Neuronal stem cell (in vitro differentiated cells): ENCODE measurements around the gene PDE1C.
"Not testable (repeated sequence)": the region's sequence is repeated elsewhere in the genome, so short reads cannot be mapped to it uniquely, and the experiment has no call there.

ENCODE experiments used
- DNase-seq: peaks from one replicate; pipeline ENCODE4 v3.0.0-alpha.2; 2013; ENCODE audit warnings: low spot score
- H2AFZ ChIP-seq: one replicate; pipeline ENCODE4 v1.6.1; 2013; ENCODE audit warnings: mild to moderate bottlenecking, low read length, inconsistent platforms
- H2AK5ac ChIP-seq: 2 replicates; pipeline ENCODE4 v1.6.1; 2013; ENCODE audit warnings: low read depth, mild to moderate bottlenecking, inconsistent platforms, low read length, moderate library complexity, mixed read lengths
- H2BK120ac ChIP-seq: 2 replicates; pipeline ENCODE4 v1.6.1; 2013; ENCODE audit warnings: low read depth, mild to moderate bottlenecking, inconsistent platforms, low read length, moderate library complexity, mixed read lengths
- H2BK12ac ChIP-seq: one replicate; pipeline ENCODE4 v1.6.1; 2013; ENCODE audit warnings: low read length, inconsistent platforms
- H2BK15ac ChIP-seq: 2 replicates; pipeline ENCODE4 v1.6.1; 2013; ENCODE audit warnings: mild to moderate bottlenecking, low read length, inconsistent platforms, mixed read lengths
- H2BK5ac ChIP-seq: one replicate; pipeline ENCODE4 v1.6.1; 2013; ENCODE audit warnings: inconsistent platforms, mild to moderate bottlenecking, low read length, moderate library complexity
- H3K14ac ChIP-seq: one replicate; pipeline ENCODE4 v1.6.1; 2013; ENCODE audit warnings: low read length, inconsistent platforms
- H3K18ac ChIP-seq: 2 replicates; pipeline ENCODE4 v1.6.1; 2013; ENCODE audit warnings: low read length, inconsistent platforms
- H3K23ac ChIP-seq: 2 replicates; pipeline ENCODE4 v1.6.1; 2013; ENCODE audit warnings: low read depth, mild to moderate bottlenecking, mixed read lengths, low read length, inconsistent platforms; ENCODE audit not compliant: poor library complexity
- H3K27ac ChIP-seq: replicated peaks from 3 replicates; pipeline ENCODE4 v1.5.1; 2013; ENCODE audit warnings: low read length, inconsistent platforms
- H3K27me3 ChIP-seq, 3 experiments: 2 replicates each; pipeline ENCODE4 v1.6.1; 2013; ENCODE audit warnings: low read length in 3 of 3, mild to moderate bottlenecking in 2 of 3, inconsistent platforms in 1 of 3, low read depth in 1 of 3, mixed read lengths in 1 of 3, moderate library complexity in 1 of 3; ENCODE audit not compliant: control insufficient read depth in 3 of 3, insufficient read depth in 3 of 3
- H3K36me3 ChIP-seq, 2 donors: replicated peaks in 1 of 2; 2 replicates each; pipeline ENCODE4 v1.6.1; 2013; ENCODE audit warnings: low read length in 2 of 2; ENCODE audit not compliant: control insufficient read depth in 2 of 2, insufficient read depth in 2 of 2
- H3K4ac ChIP-seq: 2 replicates; pipeline ENCODE4 v1.6.1; 2013; ENCODE audit warnings: inconsistent platforms, mild to moderate bottlenecking, low read length, moderate library complexity
- H3K4me1 ChIP-seq, 2 donors: 1 replicate in 1 of 2; 2 replicates in 1 of 2; pipeline ENCODE4 v1.6.1; 2013; ENCODE audit warnings: low read length in 2 of 2, low read depth in 1 of 2; ENCODE audit not compliant: control insufficient read depth in 2 of 2, insufficient read depth in 1 of 2
- H3K4me2 ChIP-seq: one replicate; pipeline ENCODE4 v1.6.1; 2013; ENCODE audit warnings: mild to moderate bottlenecking, low read length, inconsistent platforms; ENCODE audit not compliant: insufficient read depth, poor library complexity, severe bottlenecking
- H3K4me3 ChIP-seq, 2 donors: 2 replicates each; pipeline ENCODE4 v1.5.1; 2013; ENCODE audit warnings: low read length in 2 of 2, mild to moderate bottlenecking in 2 of 2, inconsistent platforms in 1 of 2, moderate library complexity in 1 of 2
- H3K79me1 ChIP-seq: one replicate; pipeline ENCODE4 v1.6.1; 2013; ENCODE audit warnings: low read depth, mild to moderate bottlenecking, inconsistent platforms, low read length, moderate library complexity
- H3K9ac ChIP-seq: one replicate; pipeline ENCODE4 v1.6.1; 2013; ENCODE audit warnings: mild to moderate bottlenecking, low read depth, low read length, inconsistent platforms; ENCODE audit not compliant: poor library complexity
- H3K9me3 ChIP-seq, 2 donors: replicated peaks in 1 of 2; 2 replicates each; pipeline versions ENCODE3 to v1.6.1; 2013; ENCODE audit warnings: low read length in 2 of 2, mild to moderate bottlenecking in 2 of 2, inconsistent platforms in 1 of 2, low read depth in 1 of 2, mixed read lengths in 1 of 2, moderate library complexity in 1 of 2; ENCODE audit not compliant: control insufficient read depth in 2 of 2, insufficient read depth in 1 of 2
- H4K8ac ChIP-seq: one replicate; pipeline ENCODE4 v1.6.1; 2013; ENCODE audit warnings: low read depth, mild to moderate bottlenecking, inconsistent platforms, low read length, moderate library complexity
- H4K91ac ChIP-seq: one replicate; pipeline ENCODE4 v1.6.1; 2013; ENCODE audit warnings: low read length, low read depth, mild to moderate bottlenecking, inconsistent platforms; ENCODE audit not compliant: poor library complexity
- WGBS, 2 donors: extraction: QIAGEN DNeasy Blood & Tissue Kit; methylation state at CpG; one replicate each; pipeline ENCODE4 v1.1.7; 2013; ENCODE audit warnings: missing lambda C conversion rate in 2 of 2, mixed read lengths in 1 of 2; ENCODE audit not compliant: insufficient read length in 2 of 2, insufficient replicate concordance in 1 of 2; ENCODE audit errors: extremely low coverage in 2 of 2; 5-methylcytosine and 5-hydroxymethylcytosine counted together

PDE1C gene

DNA sequence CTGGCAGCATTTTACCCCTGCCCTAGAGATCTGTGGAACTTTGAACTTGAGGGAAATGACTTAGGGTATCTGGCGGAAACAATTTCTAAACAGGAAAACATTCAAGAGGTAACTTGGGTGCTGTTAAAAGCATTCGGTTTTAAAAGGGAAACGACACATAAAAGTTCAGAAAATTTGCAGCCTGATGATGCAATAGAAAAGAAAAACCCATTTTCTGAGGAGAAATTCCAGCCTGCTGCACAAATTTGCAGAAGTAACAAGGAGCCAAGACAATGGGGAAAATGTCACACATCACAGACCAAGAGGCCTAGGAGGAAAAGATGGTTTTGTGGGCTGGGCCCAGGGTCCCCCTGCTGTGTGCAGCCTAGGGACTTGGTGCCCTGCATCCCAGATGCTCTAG, 236.6 kb downstream of the PDE1C start:
- not testable (repeated sequence) for H3K27me3 ChIP-seq, H3K9ac ChIP-seq, H2BK5ac ChIP-seq, DNase-seq, H2BK120ac ChIP-seq, H3K9me3 ChIP-seq, H3K36me3 ChIP-seq, H2BK15ac ChIP-seq, H3K4me2 ChIP-seq, H3K4me1 ChIP-seq, H3K27ac ChIP-seq, H3K79me1 ChIP-seq, H3K23ac ChIP-seq, H3K18ac ChIP-seq, H4K91ac ChIP-seq, H3K14ac ChIP-seq, H2AK5ac ChIP-seq, H3K4ac ChIP-seq, H3K4me3 ChIP-seq, H4K8ac ChIP-seq, H2AFZ ChIP-seq, H2BK12ac ChIP-seq
- WGBS, 2 donors: no CpG with 5 or more reads among the region's 3 CpGs

DNA sequence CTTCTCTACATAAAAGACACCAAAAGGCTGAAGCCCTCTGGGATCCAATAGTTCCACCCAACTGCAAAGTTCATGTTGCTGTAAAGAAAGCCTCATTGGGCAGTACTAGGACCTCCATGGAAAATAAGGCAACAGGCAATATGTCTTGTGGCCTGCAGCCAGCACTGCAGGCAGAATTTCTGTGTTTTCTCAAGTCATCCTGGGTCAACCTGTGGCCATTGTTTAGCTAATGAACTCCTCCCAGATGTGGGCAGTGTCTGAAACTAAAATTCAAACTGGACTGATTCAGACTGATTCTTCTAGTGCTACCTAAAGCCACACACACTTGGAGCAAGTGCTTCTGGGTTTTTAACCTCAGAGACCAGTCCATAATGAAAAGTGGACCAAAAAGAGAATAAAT, 241.7 kb downstream of the PDE1C start:
- no peak overlapping the region for H3K4me3 ChIP-seq
- no peak overlapping the region for H2BK15ac ChIP-seq
- DNase-seq: no peak

DNA sequence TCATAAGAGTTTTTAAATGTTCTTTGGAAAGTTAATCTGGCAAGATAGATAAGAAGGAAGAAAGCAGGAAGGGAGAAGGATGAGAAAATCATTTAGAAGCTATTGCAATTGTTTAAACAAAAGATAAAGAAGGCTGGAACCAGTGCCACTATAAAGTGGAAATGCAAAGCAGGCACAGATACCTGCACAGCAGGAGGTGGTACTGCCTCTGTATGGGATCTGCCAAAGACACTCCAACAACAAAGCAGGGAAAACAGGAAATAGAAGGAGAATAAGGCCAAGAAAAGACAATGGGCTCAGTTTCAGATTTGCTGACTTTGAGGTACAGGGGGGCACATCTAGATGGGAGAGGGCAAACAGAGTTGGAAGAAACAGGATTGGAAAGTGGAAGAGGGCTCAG, 244.6 kb downstream of the PDE1C start:
- DNase-seq: no peak
- Histone ChIP-seq H3K23ac (no peak overlapping the region), H3K27ac (no peak overlapping the region), H3K36me3 (no peaks in the 10 kb centered on the region), H2BK5ac (no peak overlapping the region), H4K8ac (no peak overlapping the region), H3K4me1 (no peaks in the 10 kb centered on the region), H3K4me3 (no peak overlapping the region), H3K4me2 (no peak overlapping the region), H3K9me3 (no peaks in the 10 kb centered on the region), H3K9ac (no peak overlapping the region), H2AK5ac (no peak overlapping the region), H2BK12ac (no peak overlapping the region), H2BK120ac (no peak overlapping the region), H4K91ac (no peak overlapping the region), H3K27me3 (no peaks in the 10 kb centered on the region), H3K4ac (no peak overlapping the region), H2AFZ (no peak overlapping the region), H3K14ac (no peak overlapping the region), H3K79me1 (no peaks in the 10 kb centered on the region), H3K18ac (no peak overlapping the region), H2BK15ac (no peak overlapping the region)

More for the DNA sequence above, 241.7 kb downstream of the PDE1C start:
- Histone ChIP-seq H3K4ac (no peak overlapping the region), H4K8ac (no peak overlapping the region), H3K4me2 (no peak overlapping the region), H3K9ac (no peak overlapping the region), H3K27me3 (no peaks in the 10 kb centered on the region), H3K23ac (no peak overlapping the region), H2AFZ (no peak overlapping the region), H3K79me1 (no peaks in the 10 kb centered on the region), H2BK120ac (no peak overlapping the region), H3K4me1 (no peaks in the 10 kb centered on the region), H4K91ac (no peak overlapping the region), H3K9me3 (no peaks in the 10 kb centered on the region), H2BK5ac (no peak overlapping the region), H3K14ac (no peak overlapping the region), H2AK5ac (no peak overlapping the region), H2BK12ac (no peak overlapping the region), H3K36me3 (no peaks in the 10 kb centered on the region), H3K27ac (no peak overlapping the region), H3K18ac (no peak overlapping the region)

DNA sequence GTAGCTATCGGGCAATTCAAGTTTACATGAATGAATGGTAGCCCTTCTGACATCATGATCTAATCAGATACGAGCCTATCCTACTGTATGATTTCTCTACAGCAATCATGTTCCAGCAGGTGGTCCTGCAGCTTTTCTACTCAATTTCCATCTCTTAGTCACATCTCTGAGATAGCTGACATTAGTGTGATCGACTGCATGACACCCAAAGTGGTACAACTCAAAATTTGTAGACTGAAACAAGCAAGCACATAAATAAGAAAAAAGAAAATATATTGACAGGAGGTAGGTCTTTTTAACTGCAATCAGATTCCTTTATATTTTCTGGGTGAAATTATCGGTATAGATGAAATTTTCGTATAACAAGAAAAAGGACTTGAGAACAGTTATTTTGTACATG, 251.2 kb downstream of the PDE1C start:
- no CpG with 5 or more reads among the region's 5 CpGs for WGBS, 2 donors

More for the DNA sequence above, 251.2 kb downstream of the PDE1C start:
- Histone ChIP-seq H4K91ac (no peak overlapping the region), H3K18ac (no peak overlapping the region), H2AK5ac (no peak overlapping the region), H3K27ac (no peak overlapping the region), H2AFZ (no peak overlapping the region), H3K79me1 (no peaks in the 10 kb centered on the region), H3K4ac (no peak overlapping the region), H2BK15ac (no peak overlapping the region), H3K23ac (no peak overlapping the region), H4K8ac (no peak overlapping the region), H3K4me1 (peaks cover 0 to 4% of the 10 kb centered on the region in 2 donors), H3K36me3 (no peaks in the 10 kb centered on the region), H3K14ac (no peak overlapping the region), H3K9me3 (no peaks in the 10 kb centered on the region), H2BK12ac (no peak overlapping the region), H3K9ac (no peak overlapping the region), H2BK5ac (no peak overlapping the region), H3K4me3 (no peak overlapping the region), H2BK120ac (no peak overlapping the region), H3K27me3 (no peaks in the 10 kb centered on the region), H3K4me2 (no peak overlapping the region)
- no peak for DNase-seq
